ENCODE results near the gene NAGK.
A peak's percentile ranks its signal among the peaks of the same experiment; 100 is the strongest.
"Not testable (repeated sequence)": the region's sequence is repeated elsewhere in the genome, so short reads cannot be mapped to it uniquely, and the experiment has no call there.

NAGK gene

GRCh38 chr2:71068218-71069035, at the start of gene NAGK:
Gene NAGK, plus strand, starts transcription at chr2:71068648. Its CDS starts 36 bp downstream, at chr2:71068684.
- peak; percentile 91 for DNase-seq

DNA sequence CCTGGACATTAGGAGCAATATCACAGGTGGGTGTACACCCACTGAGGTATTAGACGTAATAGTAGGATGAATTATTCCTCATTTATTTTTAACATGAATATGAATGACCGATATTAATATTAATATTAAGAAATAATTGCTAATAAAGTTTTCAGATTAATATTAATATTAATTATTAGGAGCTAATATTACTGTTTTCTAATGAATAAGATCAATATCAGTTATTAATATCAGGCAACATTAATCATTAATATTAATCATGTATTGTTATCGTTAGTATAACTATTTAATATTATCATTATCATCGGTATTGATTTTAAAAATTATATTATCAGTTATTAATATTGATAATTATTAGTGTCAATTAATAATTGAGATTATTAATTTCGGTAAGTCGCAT, 48.5 kb upstream of the NAGK start:
- not testable (repeated sequence) for DNase-seq

- not testable (repeated sequence) for DNase-seq
Measured at GRCh38 chr2:71021394-71021793, 47.1 kb upstream of the NAGK start.

DNA sequence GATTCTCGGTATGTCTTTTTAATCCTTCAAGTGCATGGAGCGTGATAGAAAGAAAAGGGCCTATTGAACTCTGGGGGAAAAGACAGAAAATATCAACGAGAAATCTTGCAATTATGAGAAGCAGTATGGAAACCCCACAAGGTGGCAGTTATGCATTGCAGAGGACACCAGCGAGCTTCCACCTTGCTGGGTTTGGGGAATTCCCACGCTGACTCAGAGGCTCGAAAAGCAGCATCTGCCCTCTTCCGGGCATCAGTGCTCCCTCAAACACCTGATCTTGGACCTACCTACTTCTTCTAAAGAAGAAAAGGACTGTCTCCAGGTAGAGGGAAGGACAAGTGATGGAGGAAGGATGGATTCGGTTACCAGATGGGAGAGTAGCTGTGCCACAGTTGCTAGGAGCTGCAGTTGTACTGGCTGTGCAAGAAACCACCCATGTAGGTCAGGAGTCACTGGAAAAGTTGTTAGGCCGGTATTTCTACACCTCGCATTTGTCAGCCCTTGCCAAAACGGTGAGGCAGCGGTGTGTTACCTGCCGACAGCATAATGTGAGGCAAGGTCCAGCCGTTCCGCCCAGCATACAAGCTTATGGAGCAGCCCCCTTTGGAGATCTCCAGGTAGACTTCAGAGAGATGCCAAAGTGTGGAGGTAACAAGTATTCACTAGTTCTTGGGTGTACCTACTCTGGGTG, 44.8 kb upstream of the NAGK start:
- peak; percentile 47 to 52 for DNase-seq

DNA sequence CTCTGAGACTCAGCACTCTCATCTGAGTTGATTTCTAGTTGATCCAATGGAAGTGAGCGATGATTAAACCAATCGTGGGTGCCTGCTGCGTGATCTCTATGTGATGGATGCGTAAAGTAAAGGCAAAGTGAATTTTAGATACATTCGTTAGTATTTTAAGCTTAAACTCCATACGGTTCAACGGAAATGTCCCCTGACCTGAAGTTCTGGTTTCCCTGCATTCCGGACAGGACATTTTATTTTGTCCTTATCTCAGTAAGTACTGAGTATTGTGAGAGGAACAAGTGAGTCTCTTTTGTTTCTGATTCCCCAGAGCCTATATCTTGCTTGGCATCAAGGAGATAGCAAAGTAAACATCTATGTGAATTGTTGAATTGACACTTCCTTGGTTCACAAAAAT, 32.2 kb upstream of the NAGK start:
- not testable (repeated sequence) for DNase-seq

DNA sequence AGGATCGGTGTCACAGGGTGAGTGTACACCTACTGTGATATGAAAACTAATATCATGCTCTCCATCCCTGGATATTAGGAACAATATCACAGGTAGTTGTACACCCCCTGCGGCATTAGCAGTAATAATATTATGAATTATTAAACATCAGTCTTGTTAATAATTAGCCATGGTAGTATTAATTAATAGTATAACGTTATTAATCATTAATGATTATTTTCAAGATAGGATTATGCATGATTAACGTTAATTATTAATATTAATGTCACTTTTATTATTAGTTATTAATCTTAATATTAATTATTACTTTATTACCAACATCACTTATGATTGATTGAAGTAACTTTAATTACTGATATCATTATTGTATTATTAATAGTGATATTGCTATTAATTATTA, 26.2 kb upstream of the NAGK start:
- no peak for DNase-seq

DNA sequence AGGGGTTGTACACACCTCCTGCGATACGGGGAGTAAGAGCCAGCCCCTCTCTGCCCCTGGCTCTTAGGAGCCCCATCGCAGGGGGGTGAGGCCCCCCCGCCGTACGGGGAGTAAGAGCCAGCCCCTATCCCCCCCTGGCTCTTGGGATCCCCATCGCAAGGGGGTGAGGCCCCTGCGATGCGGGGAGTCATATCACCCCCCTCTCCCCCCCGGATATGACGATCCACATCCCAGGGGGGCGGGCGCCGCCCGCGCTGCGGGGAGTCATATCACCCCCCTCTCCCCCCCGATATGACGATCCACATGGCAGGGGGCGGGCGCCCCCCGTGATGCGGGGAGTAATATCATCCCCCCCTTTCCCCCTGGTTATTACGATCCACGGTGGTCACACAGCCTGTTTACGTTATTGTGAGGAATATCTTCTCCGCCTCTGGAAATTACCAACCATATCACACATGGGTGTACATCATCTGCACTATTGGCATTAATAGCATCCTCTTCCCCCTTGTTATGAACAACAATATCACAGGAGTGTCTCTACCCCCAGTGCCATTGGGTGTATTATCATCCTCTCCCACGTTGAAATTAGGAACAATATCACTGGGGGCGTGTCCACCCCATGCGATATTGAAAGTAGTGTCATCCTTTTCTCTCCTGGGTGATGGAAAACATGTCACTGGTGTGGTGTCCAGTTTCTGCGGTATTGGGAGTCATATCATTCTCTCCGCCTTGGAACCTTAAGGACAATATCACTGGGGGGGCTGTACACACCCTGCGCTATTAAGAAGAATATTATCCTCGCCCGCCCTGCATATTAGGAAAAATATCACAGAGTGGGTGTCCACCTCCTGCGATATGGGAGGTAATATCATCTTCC, 24.7 kb upstream of the NAGK start:
- no peak for DNase-seq

- DNase-seq, result no peak
Measured at GRCh38 chr2:71045151-71045550, 23.3 kb upstream of the NAGK start.

- no peak for DNase-seq
Measured at GRCh38 chr2:71045865-71046548, 22.4 kb upstream of the NAGK start.

- DNase-seq, result no peak
Measured at GRCh38 chr2:71048096-71048495, 20.4 kb upstream of the NAGK start.

DNA sequence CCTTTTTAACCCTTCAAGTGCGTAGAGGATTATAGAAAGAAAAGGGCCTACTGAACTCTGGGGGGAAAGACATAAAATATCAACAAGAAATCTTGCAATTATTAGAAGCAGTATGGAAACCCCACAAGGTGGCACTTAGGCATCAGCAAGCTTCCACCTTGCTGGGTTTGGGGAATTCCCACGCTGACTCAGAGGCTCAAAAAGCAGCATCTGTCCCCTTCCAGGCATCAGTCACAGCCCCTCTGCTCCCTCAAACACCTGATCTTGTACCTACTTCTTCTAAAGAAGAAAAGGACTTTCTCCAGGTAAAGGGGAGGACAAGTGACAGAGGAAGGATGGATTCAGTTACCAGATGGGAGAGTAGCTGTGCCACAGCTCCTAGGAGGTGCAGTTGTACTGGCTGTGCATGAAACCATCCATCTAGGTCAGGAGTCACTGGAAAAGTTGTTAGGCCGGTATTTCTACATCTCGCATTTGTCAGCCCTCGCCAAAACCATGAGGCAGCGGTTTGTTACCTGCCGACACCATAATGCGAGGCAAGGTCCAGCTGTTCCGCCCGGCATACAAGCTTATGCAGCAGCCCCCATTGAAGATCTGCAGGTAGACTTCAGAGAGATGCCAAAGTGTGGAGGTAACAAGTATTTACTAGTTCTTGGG, 18.6 kb upstream of the NAGK start:
- peak; percentile 43 to 48 for DNase-seq

GRCh38 chr2:71055206-71055740, 13.2 kb upstream of the NAGK start:
- not testable (repeated sequence) for DNase-seq

- DNase-seq, result no peak
Measured at GRCh38 chr2:71060211-71060610, 8.2 kb upstream of the NAGK start.

DNA sequence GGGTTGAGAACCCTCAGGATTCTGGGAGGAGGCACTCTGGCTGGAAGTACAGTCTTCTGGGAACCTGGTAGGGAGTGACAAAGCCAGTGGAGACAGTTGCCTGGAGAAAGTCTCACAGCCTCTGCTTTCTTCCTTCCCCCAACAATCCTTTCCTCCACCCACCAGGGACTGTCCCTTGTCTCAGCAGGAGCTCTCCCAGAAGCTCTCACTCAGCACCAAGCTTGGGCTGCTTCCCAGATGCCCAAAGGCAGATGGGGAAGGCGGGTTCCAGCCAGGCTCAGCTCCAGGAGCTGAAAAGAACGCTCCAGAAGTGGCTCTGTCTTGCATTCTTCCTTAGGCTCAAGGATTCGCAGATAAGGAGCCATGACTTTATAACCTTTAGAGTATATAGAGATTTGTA, 7.6 kb upstream of the NAGK start:
- DNase-seq, result no peak

GRCh38 chr2:71063216-71063615, 5.2 kb upstream of the NAGK start:
- no peak for DNase-seq

DNA sequence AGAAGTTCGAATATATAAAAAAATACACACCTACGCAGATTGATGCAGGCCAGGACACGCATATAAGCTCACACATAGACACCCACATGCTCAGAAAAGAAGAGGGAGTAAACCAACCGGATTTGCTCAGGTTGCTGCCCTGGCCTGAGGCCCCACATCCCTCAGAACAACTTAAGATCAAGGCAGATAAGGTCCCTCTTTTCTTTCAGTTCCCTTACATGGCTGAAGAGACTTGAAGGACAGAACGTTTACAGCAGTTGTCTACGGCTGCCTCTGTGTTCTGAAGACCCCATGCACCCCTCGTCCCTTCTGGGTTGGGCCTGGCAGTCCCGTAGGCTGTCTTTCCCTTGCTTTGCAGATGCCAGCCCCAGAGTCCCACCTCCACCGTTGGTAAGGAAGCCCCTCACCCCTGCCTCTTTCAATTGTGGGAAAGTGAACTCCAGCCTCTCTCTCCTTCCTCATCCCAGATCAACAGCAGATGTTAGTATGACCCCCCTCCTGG, 4.3 kb upstream of the NAGK start:
- DNase-seq, result no peak

DNA sequence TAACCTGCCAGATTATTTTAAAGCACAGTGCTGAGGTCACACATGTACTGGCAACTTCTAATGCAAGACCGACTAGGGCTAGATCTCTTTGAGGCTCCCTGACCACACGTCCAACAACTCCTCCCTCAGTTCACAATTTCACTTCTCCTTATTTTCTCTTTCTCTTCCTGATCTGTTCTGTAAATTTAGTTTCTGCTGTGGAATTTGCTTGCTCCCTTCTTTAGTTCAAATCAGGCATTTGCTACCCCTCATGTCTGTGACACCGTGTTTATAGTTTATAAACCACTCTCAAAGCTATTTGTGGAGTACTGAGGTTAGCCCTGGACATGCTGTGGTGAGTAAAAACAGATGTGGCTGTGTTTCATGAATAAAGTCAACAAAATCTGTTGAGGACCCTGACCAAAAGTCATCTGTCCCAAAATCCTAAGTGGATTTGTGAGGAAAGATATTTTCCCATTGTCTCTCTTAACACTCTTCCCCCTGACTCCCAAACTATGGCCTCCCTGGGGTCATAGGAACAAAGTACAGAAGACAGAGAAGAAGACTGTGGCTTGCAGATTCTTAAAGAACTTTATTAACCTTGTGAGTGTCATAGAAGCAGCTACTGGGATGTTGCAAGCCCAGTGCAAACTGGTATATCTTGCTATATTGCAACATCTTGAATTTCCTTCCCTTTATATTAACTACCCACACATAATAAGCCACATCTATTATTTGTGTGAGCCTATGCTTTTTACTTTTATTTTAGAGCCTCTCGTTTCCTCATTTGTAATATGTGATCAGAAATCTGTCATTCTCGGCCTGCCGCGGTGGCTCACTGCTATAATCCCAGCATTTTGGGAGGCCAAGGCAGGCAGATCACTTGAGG, 3.5 kb upstream of the NAGK start:
- DNase-seq, result no peak

DNA sequence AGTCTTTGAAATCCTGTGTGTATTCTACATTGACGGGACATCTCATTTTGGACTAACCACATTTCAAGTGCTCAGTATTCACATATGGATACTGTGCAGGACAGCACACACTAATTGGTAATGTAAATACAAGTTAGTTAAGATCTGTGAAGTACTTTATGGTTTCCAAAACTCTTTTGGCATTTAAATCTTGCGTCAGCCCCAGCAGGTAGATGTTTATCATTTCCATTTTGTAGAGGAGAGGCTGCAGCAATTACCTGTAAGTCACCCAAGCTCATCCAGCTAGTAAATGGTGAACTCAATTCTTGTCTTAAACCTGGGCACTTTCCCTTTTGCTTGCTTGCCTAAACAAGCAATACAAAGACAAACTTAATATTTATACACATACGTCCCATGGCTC, 1.6 kb upstream of the NAGK start:
- DNase-seq, result no peak

DNA sequence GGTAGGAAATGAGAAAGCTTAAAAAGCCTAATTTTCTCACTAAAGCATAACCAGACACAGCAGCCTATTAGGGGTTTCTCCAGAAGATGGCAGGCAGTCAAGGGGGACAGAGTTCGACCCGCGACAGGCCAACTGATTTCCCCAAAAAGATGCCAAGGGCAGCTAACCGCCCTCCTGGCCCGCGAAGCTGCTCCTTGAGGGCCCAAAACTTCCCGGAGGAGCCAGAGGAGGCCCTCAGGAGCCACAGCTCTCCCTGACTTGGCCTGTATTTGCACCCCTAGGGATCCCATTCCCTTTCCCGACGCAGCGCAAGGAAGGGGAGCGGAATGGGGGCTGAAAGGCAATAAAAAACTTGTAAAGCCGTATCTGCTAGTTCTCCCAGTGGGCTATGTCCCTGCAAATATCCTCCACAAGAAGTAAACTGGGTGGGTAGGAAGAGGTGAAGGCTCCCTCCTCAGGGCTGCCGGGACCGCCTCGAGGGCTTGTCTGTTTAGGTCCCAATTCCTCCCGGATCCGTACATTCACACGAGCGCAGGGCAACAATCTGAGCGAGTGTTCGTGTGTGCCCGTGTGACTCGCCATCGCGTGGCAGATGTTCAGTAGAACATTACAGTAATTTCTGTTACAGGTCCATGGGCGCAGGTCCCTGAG, 756 bp upstream of the NAGK start:
- no peak for DNase-seq

GRCh38 chr2:71069376-71069775, 928 bp downstream of the NAGK start:
- no peak for DNase-seq

All from stimulated activated CD4-positive, alpha-beta T cell treated with anti-CD3 and anti-CD28 coated beads, Interleukin-2, amount 100 ng/mL, for 48 hours (primary cell).